Posterior vena cava (tissue), 2 donors: ENCODE measurements around the gene M1AP. TPM values are rescaled to one million over a fixed set of nuclear protein-coding genes. Genes with fewer than 3 reads are reported as not detected.

Experiments
- DNase-seq: peaks from one replicate; pipeline ENCODE4 v3.0.0-alpha.2; 2020; ENCODE audit warnings: low spot score
- intact Hi-C, 2 donors: fragments of 100-400 bp; cut with DNase I; formaldehyde crosslinking; loops; one replicate each; pipeline versions ENCODE4 v1.14.1 to v1.14.2; 2022 to 2023
- long read RNA-seq, 2 donors: library from polyadenylated mRNA; unstranded; transcript quantifications; one replicate each; pipeline ENCODE4 v2.0.0, GENCODE V29; 2020 to 2021
- total RNA-seq, 2 donors: library from RNA; stranded (reverse); fragmentation: NEBNext Ultra II Directional; extraction: Animal tissue kit (Norgen Biotek cat#: 25700); gene quantifications; one replicate each; pipeline ENCODE4 v1.2.1, GENCODE V29; 2021
- donor health status: DM: yes; HTN: yes; CAD: no.
- donor health status: DM: yes; HTN: yes; CAD: no.

The M1AP gene
- under 1 TPM in 1 of 2 donors, not detected in 1; 0.19 TPM for total RNA-seq
- long read RNA-seq, donor 1, result 0 reads
- long read RNA-seq, donor 2, result 0 reads

- intact Hi-C loops, result no loop called here
- DNase-seq, result no peak
Observed at GRCh38 chr2:74648009-74648443, at the start of gene M1AP. Gene M1AP, minus strand, starts transcription at chr2:74648330. Its CDS starts 8,055 bp downstream, at chr2:74640275.

DNA sequence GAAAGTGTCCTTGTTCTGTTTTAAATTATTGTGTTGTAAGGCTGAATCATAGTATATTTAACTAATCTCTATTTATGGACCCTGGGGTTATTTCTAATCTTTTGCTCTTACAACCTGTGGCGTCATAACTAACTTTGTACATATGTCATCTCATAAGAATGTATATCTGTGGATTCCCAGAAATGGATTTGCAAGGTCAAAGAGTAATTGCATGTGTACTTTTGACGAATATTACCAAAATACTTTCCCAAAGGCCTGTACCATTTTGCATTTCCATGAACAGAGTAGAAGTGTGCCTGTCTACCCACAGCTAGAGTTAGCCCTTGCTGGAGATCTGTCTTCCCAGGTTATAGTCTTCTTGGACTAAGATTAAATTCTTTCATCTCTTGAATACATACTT is 48.7 kb upstream of the M1AP start:
- intact Hi-C loops, result no loop called here
- no peak for DNase-seq

- intact Hi-C loops, result no loop called here
Observed at GRCh38 chr2:74695663-74696062, 47.5 kb upstream of the M1AP start.

GRCh38 chr2:74694281-74694680 is 46.2 kb upstream of the M1AP start:
- intact Hi-C loops, result loop anchor here in 1 of 2 donors (5.0 kb wide), 1 partner anchor 183 kb away; no protein-coding TSS in a partner anchor
- DNase-seq, result no peak

More at GRCh38 chr2:74695663-74696062, 47.5 kb upstream of the M1AP start:
- no peak for DNase-seq

DNA sequence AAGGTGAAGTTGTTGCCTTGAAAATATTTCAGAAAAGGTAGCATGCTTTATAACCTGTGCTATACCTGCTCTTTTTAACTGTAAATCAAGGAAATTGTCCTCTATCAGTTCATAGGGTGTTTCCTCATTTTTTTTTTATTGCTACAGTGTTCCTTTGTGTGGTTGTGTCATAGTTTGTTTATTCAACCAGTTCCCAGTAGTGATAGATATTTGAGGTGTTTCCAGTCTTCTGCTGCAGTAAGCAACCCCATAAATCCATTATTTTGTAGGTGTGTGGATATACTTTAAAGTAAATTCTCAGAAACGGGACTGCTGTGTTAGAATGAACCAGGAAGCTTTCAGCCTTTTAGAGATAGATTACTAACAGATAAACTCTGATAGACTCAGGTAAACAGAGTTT is 45.5 kb upstream of the M1AP start:
- intact Hi-C loops, result loop anchor here (2.0 to 5.0 kb wide), 2 partner anchors 184 to 185 kb away; no protein-coding TSS in a partner anchor
- DNase-seq, result no peak

GRCh38 chr2:74693213-74693612 is 45.1 kb upstream of the M1AP start:
- no peak for DNase-seq
- intact Hi-C loops, result loop anchor here (2.0 to 5.0 kb wide), 2 partner anchors 184 to 186 kb away; no protein-coding TSS in a partner anchor

GRCh38 chr2:74691929-74692328 is 43.8 kb upstream of the M1AP start:
- intact Hi-C loops, result loop anchor here (2.0 to 5.0 kb wide), 2 partner anchors 185 to 187 kb away; no protein-coding TSS in a partner anchor
- DNase-seq, result no peak

GRCh38 chr2:74690571-74690970 is 42.4 kb upstream of the M1AP start:
- intact Hi-C loops, result loop anchor here in 1 of 2 donors (5.0 kb wide), 1 partner anchor 187 kb away; no protein-coding TSS in a partner anchor
- DNase-seq, result no peak

GRCh38 chr2:74689671-74690070 is 41.5 kb upstream of the M1AP start:
- no peak for DNase-seq
- intact Hi-C loops, result loop anchor here (5.0 to 10.0 kb wide), 2 partner anchors 188 to 915 kb away; no protein-coding TSS in a partner anchor

GRCh38 chr2:74688881-74689280 is 40.8 kb upstream of the M1AP start:
- no peak for DNase-seq
- intact Hi-C loops, result loop anchor here in 1 of 2 donors (10.0 kb wide), 1 partner anchor 916 kb away; no protein-coding TSS in a partner anchor

- intact Hi-C loops, result loop anchor here in 1 of 2 donors (10.0 kb wide), 1 partner anchor 919 kb away; no protein-coding TSS in a partner anchor
- DNase-seq, result no peak
Observed at GRCh38 chr2:74685408-74685807, 37.3 kb upstream of the M1AP start.

DNA sequence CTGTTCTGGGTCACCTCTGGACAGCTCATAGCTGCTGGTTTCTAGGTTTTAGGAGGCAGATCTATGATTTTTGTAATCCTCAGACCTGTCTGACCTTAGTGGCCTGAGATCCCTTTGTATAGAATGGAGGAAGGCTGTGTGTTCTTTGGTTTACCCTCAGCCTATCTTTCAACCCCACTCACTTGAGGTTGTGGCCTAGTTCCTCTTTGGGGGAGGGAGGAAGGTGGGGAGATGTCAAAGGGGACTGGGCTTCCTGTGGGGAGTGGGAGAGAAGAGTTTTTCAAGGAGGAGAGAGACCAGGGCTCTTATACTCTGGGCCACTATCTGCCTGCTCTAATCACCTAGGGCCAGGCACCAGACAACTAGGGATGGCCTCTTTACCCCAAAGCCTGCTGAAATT is 34.4 kb upstream of the M1AP start:
- no peak for DNase-seq
- intact Hi-C loops, result loop anchor here in 1 of 2 donors (10.0 kb wide), 1 partner anchor 922 kb away; no protein-coding TSS in a partner anchor

- no peak for DNase-seq
Observed at GRCh38 chr2:74679615-74680014, 31.5 kb upstream of the M1AP start.

GRCh38 chr2:74676331-74676730 is 28.2 kb upstream of the M1AP start:
- intact Hi-C loops, result no loop called here
- no peak for DNase-seq

More at GRCh38 chr2:74679615-74680014, 31.5 kb upstream of the M1AP start:
- intact Hi-C loops, result loop anchor here in 1 of 2 donors (10.0 kb wide), 1 partner anchor 925 kb away; no protein-coding TSS in a partner anchor

DNA sequence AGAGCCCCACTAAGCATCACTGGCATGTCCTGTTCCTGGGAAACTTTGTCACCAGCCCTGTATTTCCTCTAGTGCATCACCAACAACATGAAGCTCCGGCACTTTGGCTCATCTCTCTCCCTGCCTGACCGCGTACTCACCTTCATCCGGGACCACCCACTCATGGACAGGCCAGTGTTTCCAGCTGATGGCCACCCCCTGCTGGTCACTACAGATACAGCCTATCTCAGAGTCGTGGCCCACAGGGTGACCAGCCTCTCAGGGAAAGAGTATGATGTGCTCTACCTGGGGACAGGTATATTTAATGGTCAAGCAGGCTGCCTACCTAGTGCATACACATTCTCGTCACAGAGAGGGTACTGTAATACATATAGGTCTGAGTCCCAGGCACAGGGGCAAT is 27.0 kb upstream of the M1AP start:
- intact Hi-C loops, result no loop called here
- DNase-seq, result no peak

- intact Hi-C loops, result no loop called here
- DNase-seq, result no peak
Observed at GRCh38 chr2:74673826-74674528, 25.8 kb upstream of the M1AP start.

GRCh38 chr2:74671479-74671878 is 23.3 kb upstream of the M1AP start:
- intact Hi-C loops, result no loop called here
- no peak for DNase-seq

DNA sequence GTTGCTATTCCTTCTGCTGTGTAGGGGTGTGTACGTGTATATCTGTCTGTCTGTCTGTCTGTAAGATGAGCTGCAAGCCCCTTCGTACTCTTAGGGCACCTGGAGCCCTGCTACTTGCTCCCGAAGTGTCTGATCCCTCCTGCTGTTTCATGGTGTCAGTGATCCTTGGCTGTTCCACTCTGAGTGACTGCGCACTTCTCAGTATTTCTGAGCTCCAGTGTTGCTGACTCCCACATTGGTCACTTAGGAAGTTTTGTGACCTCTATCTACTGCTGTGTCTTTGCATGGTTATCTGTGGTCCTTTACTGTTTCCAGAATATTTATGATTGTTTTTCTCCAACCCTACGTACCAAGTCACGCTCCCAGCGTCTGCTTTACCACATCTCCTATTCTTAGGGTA is 22.1 kb upstream of the M1AP start:
- no peak for DNase-seq
- intact Hi-C loops, result no loop called here

DNA sequence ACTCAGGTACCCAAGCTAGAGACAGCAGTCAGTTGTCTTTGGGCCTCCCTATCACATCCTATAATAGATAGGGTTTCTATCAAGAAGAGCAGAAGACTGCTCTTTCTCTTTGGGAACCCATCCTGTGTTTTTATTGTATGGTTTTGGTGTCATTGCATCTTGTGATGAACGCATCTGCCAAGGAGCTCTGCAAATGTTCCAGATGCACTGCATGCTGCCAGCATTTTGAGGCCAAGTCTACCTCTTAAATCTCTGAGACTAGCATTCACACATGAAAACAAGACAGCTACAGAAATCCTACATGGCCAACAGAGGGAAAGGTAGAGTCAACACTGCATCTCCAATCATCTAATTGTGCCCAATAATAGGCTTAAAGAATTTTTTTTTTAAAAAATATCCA is 20.0 kb upstream of the M1AP start:
- no peak for DNase-seq
- intact Hi-C loops, result no loop called here

DNA sequence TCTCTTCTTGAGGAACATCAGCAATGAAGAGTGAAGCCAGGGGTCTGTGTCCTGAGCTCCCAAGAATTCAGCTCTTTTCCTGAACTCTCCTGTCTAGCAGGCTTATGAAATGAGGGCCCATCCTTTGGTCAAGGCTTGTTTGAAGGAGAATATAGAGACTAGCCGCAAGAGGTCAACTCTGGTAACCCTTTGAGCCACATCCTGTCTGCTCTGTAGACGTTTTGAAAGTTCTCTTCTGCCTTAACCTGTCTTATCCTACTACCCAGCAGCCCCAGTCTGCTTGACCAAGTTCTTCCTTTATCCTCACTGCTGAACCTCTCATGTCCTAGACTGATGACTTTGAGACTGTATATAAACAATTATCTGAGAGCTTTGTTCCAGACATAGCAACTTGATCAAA is 11.3 kb upstream of the M1AP start:
- no peak for DNase-seq
- intact Hi-C loops, result no loop called here

- no peak for DNase-seq
- intact Hi-C loops, result no loop called here
Observed at GRCh38 chr2:74658516-74658915, 10.4 kb upstream of the M1AP start.
